DMS114 treated with DMSO at 0.1 percent for 48 hours (cell line): ENCODE measurements around the gene ANKS3.

Source experiments
- DNase-seq: peaks from one replicate; lab custom pipeline; 2025; ENCODE audit not compliant: unreplicated experiment; lab: John Stamatoyannopoulos, UW

The ANKS3 gene

DNA sequence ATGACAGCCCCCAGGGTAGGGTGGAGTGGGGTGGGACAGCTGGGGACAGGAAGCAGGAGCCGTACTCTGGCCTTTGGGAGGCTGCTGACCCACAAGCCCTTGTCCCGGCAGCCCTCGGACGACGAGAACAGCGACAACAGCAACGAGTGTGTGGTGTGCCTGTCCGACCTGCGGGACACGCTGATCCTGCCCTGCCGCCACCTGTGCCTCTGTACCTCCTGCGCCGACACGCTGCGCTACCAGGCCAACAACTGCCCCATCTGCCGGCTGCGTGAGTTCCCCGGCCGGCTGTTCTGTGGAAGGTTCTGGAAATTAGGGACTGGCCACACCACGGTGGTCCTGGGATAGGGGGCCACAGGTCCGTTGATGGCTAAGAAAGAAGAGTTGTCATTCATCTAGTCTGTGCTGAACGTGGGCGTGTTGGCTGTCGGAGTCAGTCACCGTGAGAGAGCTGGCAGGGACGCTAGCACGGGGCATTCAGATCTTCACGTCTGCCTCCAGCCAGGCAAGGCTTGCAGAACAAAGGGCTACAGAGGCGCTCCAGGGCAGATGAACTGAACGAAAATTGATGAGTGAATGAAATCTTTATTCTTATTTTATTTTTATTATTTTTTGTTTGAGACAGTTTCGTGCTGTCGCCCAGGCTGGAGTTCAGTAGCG is 60.6 kb downstream of the ANKS3 start:
- no peak for DNase-seq

DNA sequence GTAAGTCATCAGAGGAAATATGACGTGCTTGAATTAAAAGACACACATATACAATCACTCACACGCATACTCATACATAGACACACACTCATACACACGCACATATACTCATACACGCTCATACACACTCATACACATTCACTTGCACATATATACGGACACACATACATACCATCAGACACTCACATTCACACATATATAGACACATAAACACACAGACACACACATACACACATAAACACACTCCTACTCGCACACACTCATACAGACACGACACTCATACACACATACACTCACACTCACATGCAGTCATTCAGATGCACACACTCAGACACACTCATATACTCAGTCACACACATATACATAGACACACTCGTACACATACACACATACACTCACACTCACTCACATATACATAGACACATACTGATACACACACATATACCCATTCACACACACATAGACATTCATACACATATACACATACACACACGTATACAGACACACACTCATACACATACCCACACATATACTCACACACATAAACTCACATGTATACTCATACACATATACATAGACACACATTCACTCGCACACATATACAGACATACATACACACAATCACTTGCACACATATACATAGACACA is 65.6 kb downstream of the ANKS3 start:
- DNase-seq = no peak

DNA sequence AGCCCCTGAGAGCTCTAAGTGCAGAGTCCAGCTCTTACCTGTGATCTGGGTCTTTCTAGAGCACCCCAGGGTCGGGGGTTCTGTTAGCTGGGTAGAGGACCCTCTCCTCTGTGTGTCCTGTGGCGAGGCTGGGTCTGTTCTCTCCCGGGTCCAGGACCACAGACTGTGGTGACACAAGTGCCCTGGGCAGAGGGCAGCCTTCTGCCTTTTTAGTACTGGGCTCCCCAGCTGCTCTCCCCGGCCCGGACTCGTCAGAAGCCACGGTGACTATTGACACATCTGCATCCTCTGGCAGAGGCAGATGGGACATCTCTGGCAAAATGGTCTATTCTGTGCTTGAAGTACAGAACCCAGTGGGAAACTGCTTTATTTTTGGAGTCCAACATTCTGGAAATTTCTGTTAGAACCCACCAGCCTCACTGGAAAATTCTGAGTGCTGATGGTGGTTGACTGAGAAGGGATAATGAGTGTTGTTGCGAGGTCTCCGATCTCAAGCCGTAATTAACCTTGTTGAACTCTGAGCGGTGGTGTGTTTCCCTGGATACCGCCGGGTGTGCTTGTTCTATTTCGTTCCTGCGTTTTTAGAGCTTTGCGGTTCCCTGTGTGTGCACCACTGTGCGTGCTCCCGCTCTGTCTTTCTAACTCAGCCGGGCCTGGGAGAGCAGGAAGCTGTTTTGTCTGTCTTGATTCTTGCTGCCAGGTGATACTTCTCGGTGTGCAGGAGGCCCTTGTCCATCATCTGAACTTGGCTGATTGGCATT is 66.7 kb downstream of the ANKS3 start:
- no peak for DNase-seq

DNA sequence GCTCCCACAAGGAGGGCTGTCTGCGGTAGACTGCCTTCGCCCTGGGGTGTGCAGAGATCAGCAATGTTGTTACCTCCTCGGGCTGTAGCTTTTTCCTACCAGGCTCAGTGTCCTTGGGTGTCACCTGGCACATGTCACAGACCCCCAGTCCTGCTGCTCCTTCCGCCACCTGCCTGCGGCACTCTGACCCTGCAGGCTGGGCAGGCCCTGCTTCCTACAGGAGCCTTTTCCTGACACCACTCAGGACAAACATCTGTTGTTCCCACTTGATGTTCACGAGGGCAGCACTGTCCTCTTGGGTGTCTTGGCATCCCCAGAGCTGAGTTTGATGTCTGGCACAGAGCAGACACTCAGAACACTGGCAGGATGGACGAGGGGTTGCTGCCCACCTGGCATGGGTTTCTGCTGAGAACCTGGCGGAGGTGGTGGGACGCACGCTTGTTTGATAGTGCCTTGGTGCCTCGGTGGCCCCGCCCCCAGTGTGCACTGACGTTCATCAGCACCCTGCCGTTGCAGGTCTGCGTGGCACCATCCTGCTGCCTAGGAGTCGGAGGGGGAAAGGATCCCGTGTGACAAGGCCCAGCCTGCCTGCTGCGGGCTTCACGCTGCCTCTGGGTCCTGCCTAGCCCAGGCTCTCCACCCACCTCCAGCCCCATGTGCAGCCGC is 67.4 kb downstream of the ANKS3 start:
- no peak for DNase-seq

DNA sequence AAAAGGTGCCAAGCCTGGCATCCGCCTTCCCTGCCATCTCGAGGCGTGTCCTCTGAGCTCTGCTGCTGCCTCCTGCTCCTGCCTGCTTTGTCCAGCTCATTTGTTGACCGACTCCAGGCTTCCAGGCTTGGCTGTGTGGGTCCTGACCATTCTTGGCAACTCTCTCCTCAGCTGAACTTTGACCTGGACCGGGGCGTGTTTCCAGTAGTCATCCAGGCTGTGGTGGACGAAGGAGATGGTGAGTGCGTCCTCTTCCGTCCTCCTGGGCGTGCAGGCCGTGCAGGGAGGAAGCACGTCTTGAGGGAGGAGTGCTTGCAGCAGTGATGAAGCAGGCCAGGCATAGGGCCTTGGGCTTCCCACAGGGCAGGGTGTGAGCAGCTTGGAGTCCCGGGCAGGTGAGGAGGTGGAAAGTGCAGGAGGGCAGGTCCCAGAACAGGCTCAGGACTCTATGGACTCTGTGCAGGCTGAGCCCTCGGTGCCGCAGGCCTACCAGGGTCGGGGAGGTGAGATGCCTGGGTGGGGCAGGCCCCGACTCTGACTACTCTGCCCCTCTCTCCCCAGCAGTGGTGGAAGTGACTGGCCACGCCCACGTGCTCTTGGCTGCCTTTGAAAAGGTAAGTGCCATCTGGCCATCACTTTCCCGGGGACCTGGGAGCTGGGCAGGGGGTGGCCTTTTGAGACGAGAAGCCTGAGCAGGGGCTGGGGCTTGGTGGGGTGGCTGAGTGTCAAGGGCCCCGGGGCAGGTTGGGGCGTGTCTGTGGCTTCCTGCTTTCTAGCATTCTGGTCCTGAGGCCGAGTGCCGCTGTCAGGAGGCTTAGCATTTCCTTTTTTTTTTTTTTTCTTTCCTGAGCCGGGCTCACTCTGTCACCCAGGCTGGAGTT is 69.3 kb downstream of the ANKS3 start:
- no peak for DNase-seq

DNA sequence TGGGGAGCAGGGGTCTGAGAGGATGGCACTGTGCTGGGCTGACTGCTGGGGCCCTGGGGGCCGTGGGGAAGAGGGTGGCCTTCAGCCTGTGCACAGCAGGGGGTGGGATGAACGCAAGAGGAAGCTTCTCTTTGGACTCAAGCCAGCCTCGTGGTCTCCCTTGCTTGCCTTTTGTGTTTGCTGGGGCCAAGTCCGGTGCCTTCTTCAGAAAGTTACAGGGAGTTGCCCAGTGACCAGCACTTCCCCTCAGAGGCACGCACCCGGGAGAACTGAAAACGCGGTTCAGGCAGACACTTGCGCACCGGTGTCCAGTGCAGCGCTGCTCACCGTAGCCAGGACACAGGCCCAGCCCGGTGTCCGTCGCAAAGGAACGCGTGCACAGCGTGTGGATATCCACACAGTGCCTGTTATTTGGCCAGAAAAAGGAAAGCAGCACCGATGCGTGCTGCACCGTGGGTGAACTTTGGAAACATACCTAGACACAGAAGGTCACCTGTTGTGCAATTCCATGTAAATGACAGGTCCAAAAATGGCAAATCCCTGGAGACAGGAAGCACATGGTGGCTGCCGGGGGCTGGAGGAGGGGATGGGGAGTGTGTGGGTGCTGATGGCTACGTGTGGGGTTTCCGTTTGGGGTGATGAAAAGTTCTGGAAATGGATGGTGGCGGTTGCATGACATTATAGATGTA is 70.2 kb downstream of the ANKS3 start:
- no peak for DNase-seq

DNA sequence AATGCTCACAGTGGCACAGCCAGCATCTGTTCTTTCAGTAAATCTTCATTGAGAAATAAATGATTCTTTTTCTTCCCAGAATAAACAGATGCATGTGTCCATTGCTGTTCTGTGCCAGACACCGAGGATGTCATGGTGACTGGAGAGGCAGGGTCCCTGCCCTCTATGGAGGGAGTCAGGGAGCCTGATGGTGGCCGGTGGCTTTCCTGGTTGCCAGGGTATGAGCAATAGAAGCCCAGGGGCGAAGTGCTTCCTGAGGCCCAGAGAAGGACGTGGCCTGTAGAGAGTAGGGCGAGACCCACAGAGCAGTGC is 70.7 kb downstream of the ANKS3 start:
- DNase-seq = no peak

DNA sequence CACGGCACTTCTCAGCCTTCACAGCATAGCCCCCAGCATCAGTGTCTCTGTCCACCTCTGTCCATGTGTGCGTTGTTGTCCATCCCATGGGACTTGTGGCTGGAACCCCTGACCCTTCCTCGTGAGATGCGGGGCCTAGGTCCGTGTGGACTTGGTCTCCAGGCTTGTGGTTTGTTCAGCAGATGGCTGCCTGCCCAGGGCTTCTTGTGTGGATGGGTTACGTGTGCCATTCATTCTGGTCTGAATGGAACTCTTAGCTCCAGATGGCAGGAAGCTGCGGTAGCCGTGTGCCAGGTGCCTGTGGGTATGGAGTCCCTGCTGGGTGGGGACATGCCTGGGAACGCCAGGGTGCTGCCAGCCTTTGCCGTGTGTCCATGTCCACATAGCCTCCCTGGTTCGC is 72.4 kb downstream of the ANKS3 start:
- DNase-seq = no peak

DNA sequence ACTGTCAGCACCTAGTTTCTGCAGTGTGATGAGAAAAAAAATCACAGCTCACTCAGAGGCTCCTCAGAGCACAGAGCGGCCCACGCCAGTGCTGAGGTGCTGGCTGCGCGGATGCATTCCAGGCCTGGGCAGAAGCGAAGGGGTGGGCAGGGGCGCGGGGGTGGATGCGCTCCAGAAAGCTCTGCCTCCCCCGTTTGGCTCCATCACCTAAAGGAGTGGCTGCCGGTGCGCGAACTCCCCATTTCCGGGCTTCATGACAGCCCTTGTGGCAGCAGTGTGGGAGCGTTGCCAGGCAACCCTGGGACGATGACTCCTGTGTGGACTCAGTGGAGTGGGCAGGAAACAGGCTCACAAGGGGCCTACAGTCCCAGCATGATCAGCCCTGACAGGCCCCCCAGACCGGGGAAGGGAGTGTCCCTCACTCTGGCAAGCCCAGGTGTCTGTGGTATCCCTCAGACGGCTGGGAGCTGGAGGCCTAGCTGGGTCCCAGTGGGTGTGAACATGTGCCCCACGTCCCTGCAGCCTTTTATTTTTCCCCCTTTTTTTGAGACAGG is 73.5 kb downstream of the ANKS3 start:
- DNase-seq = no peak

DNA sequence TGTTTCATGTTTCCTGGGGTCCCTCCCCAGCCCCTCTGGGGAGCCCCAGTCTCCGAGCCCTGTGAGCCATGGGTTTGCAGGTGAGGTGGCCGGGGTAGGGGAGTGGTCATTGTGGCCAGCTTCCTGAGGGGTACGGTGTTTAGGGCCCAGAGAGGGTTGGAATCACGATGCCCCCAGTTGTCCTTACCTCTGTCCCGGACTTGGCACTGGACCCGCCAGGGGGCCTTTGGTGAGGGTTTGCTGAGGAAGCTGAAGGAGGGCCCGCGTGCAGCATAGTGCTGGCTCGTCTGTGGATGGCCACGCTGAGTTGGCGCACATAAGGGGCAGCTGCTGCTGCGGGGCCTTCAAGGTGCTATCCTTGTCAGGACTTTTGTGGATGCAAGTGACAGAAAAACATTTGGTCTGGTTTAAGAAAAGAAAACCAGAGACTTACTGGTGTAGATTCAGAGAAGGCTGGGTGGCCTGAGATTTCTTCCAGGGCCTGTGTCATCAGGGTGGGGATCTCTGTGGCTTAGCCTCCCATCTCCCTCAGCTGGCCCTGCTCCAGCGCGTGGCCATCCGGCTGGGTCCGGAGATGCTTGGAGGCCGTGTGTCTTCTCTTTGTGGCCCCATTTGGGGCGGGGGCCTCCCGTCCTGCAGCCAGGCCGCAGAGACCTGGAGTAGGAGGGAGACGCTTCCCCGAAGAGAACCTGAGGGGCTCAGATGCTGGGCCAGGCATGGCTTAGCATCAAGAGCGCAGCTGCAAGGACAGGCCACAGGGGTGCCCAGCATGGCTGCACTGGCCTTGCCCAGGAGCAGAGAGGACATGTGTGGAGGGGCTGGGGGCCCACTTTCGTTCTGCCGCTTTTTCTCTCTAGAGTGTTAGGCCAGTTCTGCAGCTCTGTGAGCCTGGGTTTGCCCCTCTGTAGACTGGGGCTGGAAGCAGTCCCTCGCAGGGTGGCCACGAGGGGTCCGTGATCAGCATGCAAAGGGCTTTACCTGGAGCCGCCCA is 74.4 kb downstream of the ANKS3 start:
- DNase-seq = no peak

DNA sequence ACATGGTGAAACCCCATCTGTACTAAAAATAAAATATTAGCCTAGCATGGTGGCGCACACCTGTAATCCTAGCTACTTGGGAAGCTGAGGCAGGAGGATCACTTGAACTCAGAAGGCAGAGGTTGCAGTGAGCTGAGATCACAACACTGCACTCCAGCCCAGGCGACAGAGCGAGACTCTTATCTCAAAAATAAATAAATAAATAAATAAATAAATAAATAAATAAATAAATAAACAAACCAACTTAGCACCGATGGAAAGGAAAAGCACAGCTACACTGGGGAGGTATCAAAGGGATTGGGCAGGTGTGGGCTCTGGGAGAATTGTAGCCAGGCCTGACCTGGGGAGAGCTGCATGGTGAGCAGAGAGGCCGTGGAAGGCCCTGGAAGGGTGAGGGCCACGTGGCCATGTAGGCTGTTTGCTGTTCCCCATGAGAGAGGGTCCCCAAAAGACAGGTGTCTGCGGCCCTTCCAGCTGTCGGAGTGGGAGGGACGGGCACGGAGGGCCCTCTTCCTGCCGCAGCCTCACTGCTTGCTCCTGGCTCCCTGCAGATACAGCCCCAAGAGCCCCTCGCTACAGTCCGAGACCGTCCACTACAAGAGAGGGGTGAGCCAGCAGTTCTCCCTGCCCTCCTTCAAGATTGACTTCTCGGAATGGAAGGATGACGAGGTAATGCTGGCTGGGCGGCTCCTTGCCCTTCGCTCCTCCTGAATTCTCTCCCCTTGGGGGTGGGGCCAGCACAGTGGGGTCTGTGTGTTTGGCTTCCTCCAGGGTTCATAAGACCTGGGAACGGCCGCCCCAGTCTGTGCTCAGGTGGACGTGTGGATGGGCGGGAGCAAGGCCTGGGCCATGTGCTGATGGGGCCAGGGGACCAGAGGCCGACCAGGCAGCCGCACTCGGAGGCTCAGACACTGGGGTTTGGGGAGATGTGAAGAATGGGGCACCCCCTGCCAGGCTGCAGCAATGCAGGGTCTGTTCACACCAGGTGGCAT is 77.1 kb downstream of the ANKS3 start:
- no peak for DNase-seq

DNA sequence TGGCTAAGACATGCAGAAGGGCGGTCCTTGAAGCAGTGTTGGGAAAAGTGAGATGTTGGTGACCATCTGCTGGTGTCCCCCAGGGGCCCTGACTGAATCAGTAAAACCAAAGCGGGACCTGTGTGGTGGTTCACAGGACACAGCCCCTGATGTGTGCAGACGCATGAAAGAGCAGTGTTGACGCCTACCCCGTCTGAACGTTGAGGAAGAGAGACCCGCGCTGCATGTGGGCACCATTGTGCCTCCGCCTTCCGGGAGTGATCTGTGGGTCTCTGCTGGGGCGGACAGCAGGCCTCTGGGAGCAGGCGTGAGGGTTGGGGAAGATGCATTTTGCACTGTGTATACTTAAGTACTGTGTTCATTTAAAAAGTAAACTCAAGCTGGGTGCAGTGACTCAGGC is 77.8 kb downstream of the ANKS3 start:
- no peak for DNase-seq

DNA sequence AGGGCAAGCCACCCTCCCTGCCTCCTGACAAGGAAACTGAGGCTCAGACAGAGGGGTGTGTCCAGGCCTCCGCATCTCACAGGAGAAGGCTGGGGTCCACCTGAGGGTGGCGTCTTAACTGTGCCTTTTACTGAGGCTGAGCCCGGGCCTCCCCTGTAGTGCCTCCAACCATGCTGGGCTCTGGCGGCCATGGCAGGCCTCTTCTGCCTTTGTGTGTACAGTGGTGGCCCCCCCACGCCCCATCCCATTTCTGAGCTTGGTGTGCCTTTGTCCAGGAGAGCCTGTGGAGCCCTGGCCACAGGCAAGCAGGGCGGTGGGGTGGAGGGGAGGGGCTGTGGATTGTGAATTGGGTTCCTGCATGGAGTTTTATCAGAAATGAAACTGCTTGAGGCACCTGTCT is 78.3 kb downstream of the ANKS3 start:
- DNase-seq = no peak

DNA sequence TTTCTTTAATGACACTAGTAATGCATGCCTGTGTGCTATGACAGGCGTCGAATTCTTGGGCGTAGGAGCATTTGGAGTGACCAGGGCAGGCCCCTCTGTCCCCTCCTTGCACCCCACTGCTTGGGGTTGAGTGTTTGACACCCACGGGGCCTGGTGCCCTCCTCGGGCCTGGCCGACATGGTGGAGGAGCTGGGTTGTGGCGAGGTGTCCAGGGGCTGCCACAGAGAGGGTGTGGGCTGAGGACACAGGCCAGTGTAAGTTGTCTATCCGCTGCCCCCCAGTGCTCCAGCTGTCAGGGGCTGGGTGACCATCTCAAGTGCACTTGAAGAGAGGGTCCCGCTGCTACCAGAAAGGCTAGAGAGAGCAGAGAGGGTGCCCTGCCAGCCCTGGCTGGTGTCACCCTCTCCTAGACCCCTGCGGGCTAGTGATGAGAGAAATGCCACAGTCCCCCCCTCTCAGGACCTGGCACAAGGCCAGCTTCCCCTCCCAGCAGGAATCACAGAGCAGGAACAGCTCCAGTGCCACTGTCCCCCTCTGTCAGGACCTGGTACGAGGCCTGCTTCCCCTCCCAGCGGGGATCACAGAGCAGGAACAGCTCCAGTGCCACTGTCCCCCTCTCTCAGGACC is 79.0 kb downstream of the ANKS3 start:
- no peak for DNase-seq

DNA sequence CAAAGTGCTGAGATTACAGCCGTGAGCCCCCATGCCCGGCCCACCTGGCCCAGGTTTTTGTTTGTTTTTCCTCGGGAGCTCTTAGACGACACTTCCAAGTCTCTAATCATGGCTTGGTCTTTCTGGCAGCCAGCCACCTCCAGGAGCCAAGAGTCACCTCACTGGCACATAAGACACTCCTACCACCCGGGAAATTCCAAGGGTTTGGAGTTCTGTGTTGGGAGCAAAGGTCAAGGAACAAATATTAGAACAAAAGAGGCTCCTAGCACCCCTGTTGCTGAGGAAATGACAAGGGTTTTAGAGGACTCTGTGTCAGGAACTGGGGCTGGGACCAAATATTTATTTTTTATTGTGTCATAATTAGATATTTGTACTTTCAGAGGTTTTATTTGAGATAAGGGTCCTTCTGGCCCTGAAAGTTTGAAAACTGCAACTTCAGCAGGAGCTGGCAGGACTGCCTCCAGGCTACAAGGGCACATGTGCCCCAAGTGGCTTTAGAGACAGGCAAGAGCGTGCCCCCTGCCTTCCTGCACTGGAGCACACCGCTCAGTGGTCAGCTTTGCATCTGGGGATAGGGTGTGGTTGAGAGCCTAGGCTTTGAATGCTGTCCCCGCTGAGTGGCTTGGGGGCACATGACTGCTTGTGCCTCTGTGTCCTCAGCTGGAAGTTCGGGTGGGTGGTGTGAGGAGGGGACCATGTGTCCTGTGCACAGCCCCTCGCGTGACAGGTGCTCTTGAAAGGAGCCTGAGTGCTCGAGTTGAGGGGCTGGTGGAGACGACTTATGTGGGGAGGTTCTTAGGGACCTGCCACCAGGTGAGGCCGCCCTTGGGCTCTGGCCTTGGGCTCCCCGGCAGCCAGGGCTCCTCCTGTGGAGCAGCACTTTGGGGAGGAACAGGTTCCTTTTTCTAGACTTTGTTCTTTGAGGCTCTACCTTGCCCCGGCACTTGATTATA is 79.8 kb downstream of the ANKS3 start:
- DNase-seq = no peak

DNA sequence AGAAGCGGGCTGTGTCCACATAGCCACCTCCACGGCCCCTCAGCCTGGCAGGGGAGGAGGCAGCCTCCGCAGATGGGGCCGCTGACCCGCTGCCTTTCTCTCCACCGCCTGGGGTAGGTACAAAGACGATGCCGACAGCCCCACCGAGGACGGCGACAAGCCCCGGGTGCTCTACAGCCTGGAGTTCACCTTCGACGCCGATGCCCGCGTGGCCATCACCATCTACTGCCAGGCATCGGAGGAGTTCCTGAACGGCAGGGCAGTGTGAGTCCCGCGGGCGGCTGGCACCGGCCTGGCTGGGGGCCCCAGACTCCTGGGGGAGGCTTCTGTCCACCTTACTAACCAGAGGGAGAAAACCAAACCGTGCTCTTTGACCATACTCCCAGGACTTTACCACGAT is 81.5 kb downstream of the ANKS3 start:
- DNase-seq = no peak
